SK-N-SH (cell line): Measurements from ENCODE around the gene AKR7A2. TPM values are rescaled to one million over a fixed set of nuclear protein-coding genes. Genes with fewer than 3 reads are reported as not detected.

ENCODE experiments used
- CTCF ChIA-PET: fragments of 300-600, 350-600 bp; formaldehyde crosslinking; extraction: SDS; loops from one replicate; lab custom pipeline; 2021; lab: Yijun Ruan, JAX
- POLR2A ChIA-PET: fragments of 350-600 bp; sonication (Branson Sonifier 250); formaldehyde crosslinking; extraction: SDS; loops from one replicate; lab custom pipeline; 2020; ENCODE audit warnings: antibody characterized with exemption, inconsistent platforms; lab: Yijun Ruan, JAX
- DNase-seq: peaks from one replicate; pipeline ENCODE4 v3.0.0; 2012
- H2AFZ ChIP-seq: fragments of 200-600 bp; sonication (generic); 2 replicates; pipeline ENCODE4 v1.8.1; 2016; ENCODE audit warnings: antibody characterized with exemption, mild to moderate bottlenecking, low read depth
- H3F3A ChIP-seq: fragments of 200-600 bp; sonication (generic); replicated peaks from 2 replicates; pipeline ENCODE3; 2016; ENCODE audit warnings: antibody characterized with exemption, mild to moderate bottlenecking; ENCODE audit not compliant: insufficient read depth
- H3K27ac ChIP-seq, 2 experiments: fragments of 200-500 bp in 1 of 2; fragments of 200-600 bp in 1 of 2; sonication (Bioruptor generic) in 1 of 2; sonication (generic), shearing (Covaris generic) in 1 of 2; 2 replicates each; pipeline versions ENCODE4 v1.5.1 to v1.6.1; 2014 to 2016; ENCODE audit warnings: low read depth in 2 of 2, inconsistent platforms in 1 of 2, low read length in 1 of 2, mild to moderate bottlenecking in 1 of 2, mixed read lengths in 1 of 2
- H3K27me3 ChIP-seq: fragments of 200-600 bp; sonication (generic), shearing (Covaris generic); 2 replicates; pipeline ENCODE4 v1.6.1; 2016; ENCODE audit warnings: mixed run types; ENCODE audit not compliant: insufficient read depth
- H3K36me3 ChIP-seq, 2 experiments: fragments of 200-500 bp in 1 of 2; fragments of 200-600 bp in 1 of 2; sonication (Bioruptor generic) in 1 of 2; sonication (generic) in 1 of 2; replicated peaks in 1 of 2; 2 replicates each; pipeline versions ENCODE3 to v1.5.1; 2014 to 2016; ENCODE audit warnings: low read length in 1 of 2, mild to moderate bottlenecking in 1 of 2; ENCODE audit not compliant: insufficient read depth in 2 of 2, control insufficient read depth in 1 of 2
- H3K4me1 ChIP-seq, 2 experiments: fragments of 200-500 bp in 1 of 2; fragments of 200-600 bp in 1 of 2; sonication (Bioruptor generic) in 1 of 2; sonication (generic), shearing (Covaris generic) in 1 of 2; 2 replicates each; pipeline versions ENCODE4 v1.5.1 to v1.6.1; 2014 to 2016; ENCODE audit warnings: low read depth in 1 of 2, low read length in 1 of 2, mixed run types in 1 of 2; ENCODE audit not compliant: insufficient read depth in 2 of 2, control insufficient read depth in 1 of 2
- H3K4me2 ChIP-seq: fragments of 200-600 bp; sonication (generic), shearing (Covaris generic); 2 replicates; pipeline ENCODE4 v1.6.1; 2017; ENCODE audit warnings: mixed run types
- H3K4me3 ChIP-seq, 2 experiments: fragments of 200-500 bp in 1 of 2; fragments of 200-600 bp in 1 of 2; sonication (Bioruptor generic) in 1 of 2; sonication (generic), shearing (Covaris generic) in 1 of 2; 2 replicates each; pipeline versions ENCODE4 v1.5.1 to v1.8.1; 2014 to 2016; ENCODE audit warnings: low read depth in 2 of 2, inconsistent platforms in 1 of 2, low read length in 1 of 2, mild to moderate bottlenecking in 1 of 2, mixed read lengths in 1 of 2, moderate library complexity in 1 of 2
- H3K79me2 ChIP-seq: fragments of 200-600 bp; sonication (generic); 2 replicates; pipeline ENCODE4 v1.8.1; 2017; ENCODE audit warnings: mild to moderate bottlenecking; ENCODE audit not compliant: insufficient read depth
- H3K9ac ChIP-seq: fragments of 200-600 bp; sonication (generic); 2 replicates; pipeline ENCODE4 v1.6.1; 2017; ENCODE audit warnings: mixed run types
- H3K9me2 ChIP-seq: fragments of 200-600 bp; sonication (generic); 2 replicates; pipeline ENCODE4 v1.6.1; 2017; ENCODE audit warnings: mixed run types
- H3K9me3 ChIP-seq: fragments of 200-600 bp; sonication (generic); 2 replicates; pipeline ENCODE4 v1.6.1; 2017; ENCODE audit warnings: mixed run types, mild to moderate bottlenecking, moderate library complexity
- H4K20me1 ChIP-seq: fragments of 200-600 bp; sonication (generic); 2 replicates; pipeline ENCODE4 v1.6.1; 2017; ENCODE audit warnings: mild to moderate bottlenecking, mixed run types; ENCODE audit not compliant: insufficient read depth
- EZH2phosphoT487 ChIP-seq: fragments of 200-600 bp; sonication (generic); IDR thresholded peaks from 2 replicates; pipeline ENCODE4 v1.6.1; 2017; ENCODE audit warnings: low read depth, mixed run types, mild to moderate bottlenecking, antibody characterized with exemption, moderate library complexity, borderline replicate concordance
- FOSL2 ChIP-seq: IDR thresholded peaks from 2 replicates; pipeline ENCODE4 v1.4.0; 2012; ENCODE audit warnings: low read depth, mild to moderate bottlenecking, moderate library complexity, borderline replicate concordance
- GABPA ChIP-seq: IDR thresholded peaks from 2 replicates; pipeline ENCODE4 v1.4.0; 2012; ENCODE audit warnings: low read depth, mild to moderate bottlenecking
- MXI1 ChIP-seq: IDR thresholded peaks from 2 replicates; pipeline ENCODE4 v1.6.1; 2012; ENCODE audit warnings: mild to moderate bottlenecking, low read depth, low read length, improper control_type of control experiment
- POLR2AphosphoS5 ChIP-seq: IDR thresholded peaks from 2 replicates; pipeline ENCODE4 v1.6.1; 2012; ENCODE audit warnings: low read depth, low read length
- RFX5 ChIP-seq: IDR thresholded peaks from 2 replicates; pipeline ENCODE4 v1.6.1; 2012; ENCODE audit warnings: mild to moderate bottlenecking, improper control_type of control experiment, low read length
- WGBS: methylation state at CpG from one replicate; pipeline ENCODE4 v1.1.6; 2017; ENCODE audit warnings: low lambda C conversion rate; 5-methylcytosine and 5-hydroxymethylcytosine counted together
- polyA plus RNA-seq, 3 experiments: library from polyadenylated mRNA; depleted of rRNA; stranded (reverse); fragments of >200 nt; gene quantifications; 2 replicates each; pipeline ENCODE4 v1.2.3, GENCODE V29; 2012
- TF ChIP-seq, protein P1 (sequence below): IDR thresholded peaks from 2 replicates; pipeline ENCODE4 v1.4.0; 2012; ENCODE audit warnings: low read depth, borderline replicate concordance
- TF ChIP-seq, protein P2 (sequence below): IDR thresholded peaks from 2 replicates; pipeline ENCODE4 v1.4.0; 2012; ENCODE audit warnings: low read depth, borderline replicate concordance
- TF ChIP-seq, protein P3 (sequence below): IDR thresholded peaks from 2 replicates; pipeline ENCODE4 v1.4.0; 2012; ENCODE audit warnings: low read depth
- TF ChIP-seq, protein P4 (sequence below): IDR thresholded peaks from 2 replicates; pipeline ENCODE4; 2012
- TF ChIP-seq, protein P5 (sequence below): IDR thresholded peaks from 2 replicates; pipeline ENCODE4 v1.6.1; 2012; ENCODE audit warnings: mild to moderate bottlenecking, low read depth, low read length, moderate library complexity

AKR7A2 gene
- polyA plus RNA-seq, 1 of the 3 experiments (the other 2 are of a cell fraction) = 40.7 TPM

DNA sequence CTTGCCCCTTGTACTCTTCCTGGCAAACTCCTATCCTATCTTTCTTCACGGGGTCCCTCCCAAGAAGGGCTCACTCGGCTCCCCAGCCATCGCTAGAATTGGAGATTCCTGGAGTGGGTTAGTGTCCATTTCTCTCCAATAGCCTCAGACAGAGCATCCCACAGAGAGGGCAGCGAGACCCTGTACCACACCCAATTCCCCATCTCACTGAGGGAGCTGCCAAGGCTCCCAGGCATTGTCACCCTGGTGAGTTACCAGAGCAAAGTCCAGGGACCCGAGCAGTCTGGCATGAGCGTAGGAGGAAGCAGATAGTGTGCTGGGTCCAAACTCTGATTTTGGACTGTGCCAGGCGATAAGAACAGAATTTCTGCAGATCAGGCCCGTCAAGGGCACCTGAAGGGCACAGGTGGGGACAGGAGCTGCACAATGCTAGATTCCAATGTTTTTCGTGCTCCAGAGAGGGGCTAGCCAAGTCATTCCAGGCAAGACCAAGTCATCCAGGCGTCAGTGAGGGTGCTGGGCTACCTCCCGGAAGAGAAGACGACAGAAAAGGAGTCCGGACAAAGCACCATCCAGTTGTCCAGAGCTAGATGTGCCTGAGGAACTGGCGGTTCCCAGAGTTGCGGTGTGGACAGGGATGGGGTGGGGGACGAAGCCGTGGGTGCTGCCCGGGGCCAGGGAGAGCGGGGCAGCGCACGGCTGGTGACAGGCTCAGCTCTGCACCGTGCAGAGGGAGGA lies 38.7 kb downstream of the AKR7A2 start:
- Histone ChIP-seq H3K9ac (no peak overlapping the region), H3K27ac (no peak overlapping the region), H3K4me1 (no peaks in the 10 kb centered on the region), H3K4me2 (no peak overlapping the region), H3K36me3 (peaks cover 0 to 7% of the 10 kb centered on the region in 2 experiments), H4K20me1 (no peaks in the 10 kb centered on the region), H3K4me3 (no peak overlapping the region), H3K27me3 (no peaks in the 10 kb centered on the region), H3K9me3 (no peaks in the 10 kb centered on the region; the same call in 1 of the 2 replicates), H2AFZ (no peak overlapping the region), H3K9me2 (no peaks in the 10 kb centered on the region), H3F3A (no peaks in the 10 kb centered on the region), H3K79me2 (no peaks in the 10 kb centered on the region)
- CTCF ChIA-PET = no interaction called here
- 82% methylated on average over 10 of the region's 22 CpGs for WGBS
- TF ChIP-seq FOSL2 (no peak), GABPA (no peak), EZH2phosphoT487 (no peak), POLR2AphosphoS5 (no peak), RFX5 (no peak), MXI1 (no peak)
- TF ChIP-seq, protein P1, sequence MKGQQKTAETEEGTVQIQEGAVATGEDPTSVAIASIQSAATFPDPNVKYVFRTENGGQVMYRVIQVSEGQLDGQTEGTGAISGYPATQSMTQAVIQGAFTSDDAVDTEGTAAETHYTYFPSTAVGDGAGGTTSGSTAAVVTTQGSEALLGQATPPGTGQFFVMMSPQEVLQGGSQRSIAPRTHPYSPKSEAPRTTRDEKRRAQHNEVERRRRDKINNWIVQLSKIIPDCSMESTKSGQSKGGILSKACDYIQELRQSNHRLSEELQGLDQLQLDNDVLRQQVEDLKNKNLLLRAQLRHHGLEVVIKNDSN = no peak
- TF ChIP-seq, protein P2, sequence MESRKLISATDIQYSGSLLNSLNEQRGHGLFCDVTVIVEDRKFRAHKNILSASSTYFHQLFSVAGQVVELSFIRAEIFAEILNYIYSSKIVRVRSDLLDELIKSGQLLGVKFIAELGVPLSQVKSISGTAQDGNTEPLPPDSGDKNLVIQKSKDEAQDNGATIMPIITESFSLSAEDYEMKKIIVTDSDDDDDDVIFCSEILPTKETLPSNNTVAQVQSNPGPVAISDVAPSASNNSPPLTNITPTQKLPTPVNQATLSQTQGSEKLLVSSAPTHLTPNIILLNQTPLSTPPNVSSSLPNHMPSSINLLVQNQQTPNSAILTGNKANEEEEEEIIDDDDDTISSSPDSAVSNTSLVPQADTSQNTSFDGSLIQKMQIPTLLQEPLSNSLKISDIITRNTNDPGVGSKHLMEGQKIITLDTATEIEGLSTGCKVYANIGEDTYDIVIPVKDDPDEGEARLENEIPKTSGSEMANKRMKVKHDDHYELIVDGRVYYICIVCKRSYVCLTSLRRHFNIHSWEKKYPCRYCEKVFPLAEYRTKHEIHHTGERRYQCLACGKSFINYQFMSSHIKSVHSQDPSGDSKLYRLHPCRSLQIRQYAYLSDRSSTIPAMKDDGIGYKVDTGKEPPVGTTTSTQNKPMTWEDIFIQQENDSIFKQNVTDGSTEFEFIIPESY = no peak
- TF ChIP-seq, protein P3, sequence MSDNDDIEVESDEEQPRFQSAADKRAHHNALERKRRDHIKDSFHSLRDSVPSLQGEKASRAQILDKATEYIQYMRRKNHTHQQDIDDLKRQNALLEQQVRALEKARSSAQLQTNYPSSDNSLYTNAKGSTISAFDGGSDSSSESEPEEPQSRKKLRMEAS = no peak
- TF ChIP-seq, protein P4, sequence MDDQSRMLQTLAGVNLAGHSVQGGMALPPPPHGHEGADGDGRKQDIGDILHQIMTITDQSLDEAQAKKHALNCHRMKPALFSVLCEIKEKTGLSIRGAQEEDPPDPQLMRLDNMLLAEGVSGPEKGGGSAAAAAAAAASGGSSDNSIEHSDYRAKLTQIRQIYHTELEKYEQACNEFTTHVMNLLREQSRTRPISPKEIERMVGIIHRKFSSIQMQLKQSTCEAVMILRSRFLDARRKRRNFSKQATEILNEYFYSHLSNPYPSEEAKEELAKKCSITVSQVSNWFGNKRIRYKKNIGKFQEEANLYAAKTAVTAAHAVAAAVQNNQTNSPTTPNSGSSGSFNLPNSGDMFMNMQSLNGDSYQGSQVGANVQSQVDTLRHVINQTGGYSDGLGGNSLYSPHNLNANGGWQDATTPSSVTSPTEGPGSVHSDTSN = no peak
- TF ChIP-seq, protein P5, sequence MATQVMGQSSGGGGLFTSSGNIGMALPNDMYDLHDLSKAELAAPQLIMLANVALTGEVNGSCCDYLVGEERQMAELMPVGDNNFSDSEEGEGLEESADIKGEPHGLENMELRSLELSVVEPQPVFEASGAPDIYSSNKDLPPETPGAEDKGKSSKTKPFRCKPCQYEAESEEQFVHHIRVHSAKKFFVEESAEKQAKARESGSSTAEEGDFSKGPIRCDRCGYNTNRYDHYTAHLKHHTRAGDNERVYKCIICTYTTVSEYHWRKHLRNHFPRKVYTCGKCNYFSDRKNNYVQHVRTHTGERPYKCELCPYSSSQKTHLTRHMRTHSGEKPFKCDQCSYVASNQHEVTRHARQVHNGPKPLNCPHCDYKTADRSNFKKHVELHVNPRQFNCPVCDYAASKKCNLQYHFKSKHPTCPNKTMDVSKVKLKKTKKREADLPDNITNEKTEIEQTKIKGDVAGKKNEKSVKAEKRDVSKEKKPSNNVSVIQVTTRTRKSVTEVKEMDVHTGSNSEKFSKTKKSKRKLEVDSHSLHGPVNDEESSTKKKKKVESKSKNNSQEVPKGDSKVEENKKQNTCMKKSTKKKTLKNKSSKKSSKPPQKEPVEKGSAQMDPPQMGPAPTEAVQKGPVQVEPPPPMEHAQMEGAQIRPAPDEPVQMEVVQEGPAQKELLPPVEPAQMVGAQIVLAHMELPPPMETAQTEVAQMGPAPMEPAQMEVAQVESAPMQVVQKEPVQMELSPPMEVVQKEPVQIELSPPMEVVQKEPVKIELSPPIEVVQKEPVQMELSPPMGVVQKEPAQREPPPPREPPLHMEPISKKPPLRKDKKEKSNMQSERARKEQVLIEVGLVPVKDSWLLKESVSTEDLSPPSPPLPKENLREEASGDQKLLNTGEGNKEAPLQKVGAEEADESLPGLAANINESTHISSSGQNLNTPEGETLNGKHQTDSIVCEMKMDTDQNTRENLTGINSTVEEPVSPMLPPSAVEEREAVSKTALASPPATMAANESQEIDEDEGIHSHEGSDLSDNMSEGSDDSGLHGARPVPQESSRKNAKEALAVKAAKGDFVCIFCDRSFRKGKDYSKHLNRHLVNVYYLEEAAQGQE = no peak
- POLR2A ChIA-PET = no interaction called here
- no peak for DNase-seq
